Endodermal cell (in vitro differentiated cells): ENCODE data around the gene ERC1. TPM values are rescaled to one million over a fixed set of nuclear protein-coding genes. Genes with fewer than 3 reads are reported as not detected.

Experiments
- DNase-seq: peaks from one replicate; pipeline ENCODE4 v3.0.0-alpha.2; 2017
- H3K27ac ChIP-seq: 2 replicates; pipeline ENCODE4 v1.5.1; 2013; ENCODE audit warnings: mild to moderate bottlenecking, low read depth, low read length, moderate library complexity
- H3K27me3 ChIP-seq: 2 replicates; pipeline ENCODE4 v1.6.1; 2013; ENCODE audit warnings: mild to moderate bottlenecking, low read length, moderate library complexity; ENCODE audit not compliant: insufficient read depth, control insufficient read depth, poor library complexity, severe bottlenecking
- H3K36me3 ChIP-seq: 2 replicates; pipeline ENCODE4 v1.7.0; 2013; ENCODE audit warnings: mild to moderate bottlenecking, low read length, moderate library complexity; ENCODE audit not compliant: control insufficient read depth, insufficient read depth
- H3K4me1 ChIP-seq: one replicate; pipeline ENCODE4 v1.7.0; 2013; ENCODE audit warnings: low read length; ENCODE audit not compliant: control insufficient read depth, insufficient read depth
- H3K4me3 ChIP-seq: 2 replicates; pipeline ENCODE4 v1.5.1; 2013; ENCODE audit warnings: mild to moderate bottlenecking, low read length, moderate library complexity
- H3K9ac ChIP-seq: 2 replicates; pipeline ENCODE4 v1.6.1; 2013; ENCODE audit warnings: mild to moderate bottlenecking, low read length, moderate library complexity; ENCODE audit not compliant: poor library complexity, severe bottlenecking; ENCODE audit errors: extremely low read depth
- H3K9me3 ChIP-seq: 2 replicates; pipeline ENCODE4 v1.6.1; 2013; ENCODE audit warnings: mild to moderate bottlenecking, low read length, moderate library complexity; ENCODE audit not compliant: control insufficient read depth
- H3K27ac Mint-ChIP-seq: 2 replicates; pipeline ENCODE4 v1.8.0; 2020; ENCODE audit warnings: mixed read lengths
- H3K27me3 Mint-ChIP-seq: 2 replicates; pipeline ENCODE4 v1.8.0; 2021; ENCODE audit warnings: mild to moderate bottlenecking, mixed read lengths; ENCODE audit not compliant: insufficient read depth
- H3K36me3 Mint-ChIP-seq: 2 replicates; pipeline ENCODE4 v1.8.0; 2020; ENCODE audit warnings: low read depth, mixed read lengths
- H3K4me1 Mint-ChIP-seq: 2 replicates; pipeline ENCODE4 v1.8.0; 2020; ENCODE audit warnings: mixed read lengths
- H3K4me3 Mint-ChIP-seq: 2 replicates; pipeline ENCODE4 v1.8.0; 2020; ENCODE audit warnings: mild to moderate bottlenecking, moderate library complexity, mixed read lengths
- H3K9me3 Mint-ChIP-seq: 2 replicates; pipeline ENCODE4 v1.8.0; 2020; ENCODE audit warnings: mild to moderate bottlenecking, mixed read lengths
- CTCF ChIP-seq: fragments of 200-600 bp; sonication (generic); conservative IDR thresholded peaks from 2 replicates; pipeline ENCODE4 v1.5.0; 2021; ENCODE audit warnings: antibody characterized with exemption, mild to moderate bottlenecking
- WGBS, 2 experiments: methylation state at CpG; one replicate each; pipeline versions ENCODE4 v1.1.5 to v1.1.7; 2013; ENCODE audit warnings: missing lambda C conversion rate in 2 of 2, mixed read lengths in 1 of 2; ENCODE audit not compliant: insufficient coverage in 1 of 2, insufficient read length in 1 of 2; 5-methylcytosine and 5-hydroxymethylcytosine counted together
- total RNA-seq, 2 donors: library from RNA; stranded (reverse); fragmentation: NEBNext Ultra II Directional in 1 of 2; extraction: Animal tissue kit (Norgen Biotek cat#: 25700) in 1 of 2; gene quantifications; 2 replicates in 1 of 2; 3 replicates in 1 of 2; pipeline ENCODE4 v1.2.1, GENCODE V29; 2021

Gene ERC1
- total RNA-seq, 2 donors from 2014 or later: 60.6 to 159 TPM

- no peak overlapping the region for H3K27ac ChIP-seq
Observed at GRCh38 chr12:976644-977043, 14.4 kb upstream of the ERC1 start.

GRCh38 chr12:977156-977555 is 13.9 kb upstream of the ERC1 start:
- no peaks in the 10 kb centered on the region for H3K9me3 ChIP-seq
- Mint-ChIP-seq H3K9me3 (peaks cover 7% of the 10 kb centered on the region), H3K27ac (no peak overlapping the region), H3K36me3 (peaks cover 12% of the 10 kb centered on the region), H3K4me3 (no peak overlapping the region), H3K27me3 (no peaks in the 10 kb centered on the region), H3K4me1 (peaks cover 5% of the 10 kb centered on the region)
- H3K36me3 ChIP-seq: no peaks in the 10 kb centered on the region
- no peaks in the 10 kb centered on the region for H3K27me3 ChIP-seq
- H3K9ac ChIP-seq: no peak overlapping the region
- H3K4me3 ChIP-seq: no peak overlapping the region
- peak; percentile 67 for TF ChIP-seq CTCF
- no peak overlapping the region for H3K27ac ChIP-seq
- no peaks in the 10 kb centered on the region for H3K4me1 ChIP-seq
- 95 to 98% methylated on average over 4 of the region's 4 CpGs for WGBS, 2 experiments
- DNase-seq: no peak

More at GRCh38 chr12:976644-977043, 14.4 kb upstream of the ERC1 start:
- Histone ChIP-seq H3K4me3 (no peak overlapping the region), H3K9me3 (no peaks in the 10 kb centered on the region), H3K9ac (no peak overlapping the region), H3K4me1 (no peaks in the 10 kb centered on the region), H3K27me3 (no peaks in the 10 kb centered on the region), H3K36me3 (no peaks in the 10 kb centered on the region)
- no peak overlapping the region for H3K4me3 Mint-ChIP-seq
- DNase-seq: no peak
- H3K27ac Mint-ChIP-seq: no peak overlapping the region
- H3K9me3 Mint-ChIP-seq: peaks cover 7% of the 10 kb centered on the region
- H3K4me1 Mint-ChIP-seq: peaks cover 5% of the 10 kb centered on the region
- WGBS, 2 experiments: 79 to 100% methylated on average over 2 to 6 of the region's 6 CpGs
- no peaks in the 10 kb centered on the region for H3K27me3 Mint-ChIP-seq
- no peak for TF ChIP-seq CTCF
- peaks cover 12% of the 10 kb centered on the region for H3K36me3 Mint-ChIP-seq

- 90 to 94% methylated on average over 3 to 4 of the region's 5 CpGs for WGBS, 2 experiments
- H3K27ac Mint-ChIP-seq: no peak overlapping the region
- no peak overlapping the region for H3K9ac ChIP-seq
- no peak overlapping the region for H3K4me3 ChIP-seq
- H3K9me3 Mint-ChIP-seq: peaks cover 1% of the 10 kb centered on the region
- H3K4me3 Mint-ChIP-seq: no peak overlapping the region
- TF ChIP-seq CTCF: no peak
- no peaks in the 10 kb centered on the region for H3K4me1 ChIP-seq
- H3K27ac ChIP-seq: no peak overlapping the region
- peaks cover 5% of the 10 kb centered on the region for H3K36me3 Mint-ChIP-seq
- H3K27me3 ChIP-seq: no peaks in the 10 kb centered on the region
- no peak for DNase-seq
- H3K36me3 ChIP-seq: no peaks in the 10 kb centered on the region
- no peaks in the 10 kb centered on the region for H3K9me3 ChIP-seq
- H3K4me1 Mint-ChIP-seq: peaks cover 5% of the 10 kb centered on the region
- H3K27me3 Mint-ChIP-seq: no peaks in the 10 kb centered on the region
Observed at GRCh38 chr12:979349-979748, 11.7 kb upstream of the ERC1 start.
